Endothelial cell of umbilical vein (primary cell): Measurements from ENCODE around the gene LAP3. TPM values are rescaled to one million over a fixed set of nuclear protein-coding genes. Genes with fewer than 3 reads are reported as not detected.

Experiments
- BruUV-seq: library from RNA; stranded (reverse); fragments of 400-500 nt; replicated peaks from 2 replicates; lab custom pipeline; 2021; lab: Mats Ljungman, UMichigan
- CTCF ChIA-PET: fragments of 300-600, 350-600 bp; sonication (Branson Sonifier 250); formaldehyde crosslinking; loops from one replicate; lab custom pipeline; 2021; ENCODE audit warnings: antibody characterized with exemption, inconsistent platforms; lab: Charles Lee
- POLR2A ChIA-PET: fragments of 300-600, 350-600 bp; sonication (Branson Sonifier 250); formaldehyde crosslinking; loops from one replicate; lab custom pipeline; 2021; ENCODE audit warnings: antibody characterized with exemption, inconsistent platforms; lab: Charles Lee
- DNase-seq: peaks from one replicate; pipeline ENCODE4 v3.0.0-alpha.2; 2011; ENCODE audit warnings: low read depth, low spot score
- FAIRE-seq: peaks from 2 replicates; lab custom pipeline; 2011; peaks lifted over from hg19 to GRCh38; lab: Jason Lieb, UNC
- H2AFZ ChIP-seq: 2 replicates; pipeline ENCODE4 v1.6.0; 2012; ENCODE audit warnings: low read depth, low read length, control low read depth, inconsistent platforms
- H3K27ac ChIP-seq: 2 replicates; pipeline ENCODE4 v1.5.1; 2011; ENCODE audit warnings: low read depth, mild to moderate bottlenecking, control low read depth, low read length, moderate library complexity; ENCODE audit not compliant: insufficient read depth
- H3K27me3 ChIP-seq, 2 experiments: 2 replicates each; pipeline versions ENCODE4 v1.6.0 to v1.6.1; 2011; ENCODE audit warnings: low read length in 2 of 2, mixed read lengths in 1 of 2; ENCODE audit not compliant: control insufficient read depth in 2 of 2, insufficient read depth in 2 of 2
- H3K36me3 ChIP-seq, 2 experiments: 2 replicates in 1 of 2; 3 replicates in 1 of 2; pipeline ENCODE4 v1.5.1; 2011; ENCODE audit warnings: low read length in 2 of 2, mild to moderate bottlenecking in 1 of 2, moderate library complexity in 1 of 2; ENCODE audit not compliant: control insufficient read depth in 2 of 2, insufficient read depth in 2 of 2; ENCODE audit errors: extremely low read depth in 1 of 2
- H3K4me1 ChIP-seq: 3 replicates; pipeline ENCODE4 v1.5.1; 2011; ENCODE audit warnings: mild to moderate bottlenecking, low read length; ENCODE audit not compliant: control insufficient read depth, insufficient read depth; ENCODE audit errors: extremely low read depth
- H3K4me2 ChIP-seq: 2 replicates; pipeline ENCODE4 v1.6.1; 2011; ENCODE audit warnings: low read length, control low read depth, mixed read lengths; ENCODE audit not compliant: insufficient read depth
- H3K4me3 ChIP-seq, 3 experiments: fragments of 200-600 bp in 1 of 3; sonication (generic), shearing (Covaris generic) in 1 of 3; replicated peaks in 1 of 3; 2 replicates each; pipeline ENCODE4 v1.5.1; 2011 to 2016; ENCODE audit warnings: control low read depth in 3 of 3, low read length in 3 of 3, mild to moderate bottlenecking in 2 of 3, inconsistent platforms in 1 of 3, low read depth in 1 of 3, moderate library complexity in 1 of 3; ENCODE audit not compliant: insufficient read depth in 1 of 3
- H3K79me2 ChIP-seq: 2 replicates; pipeline ENCODE4 v1.6.0; 2012; ENCODE audit warnings: low read length, inconsistent platforms; ENCODE audit not compliant: control insufficient read depth, insufficient read depth
- H3K9ac ChIP-seq: replicated peaks from 2 replicates; pipeline ENCODE3; 2011; ENCODE audit warnings: low read length, control low read depth; ENCODE audit not compliant: insufficient read depth; ENCODE audit errors: extremely low read depth
- H3K9me1 ChIP-seq: replicated peaks from 3 replicates; pipeline ENCODE4 v1.6.0; 2011; ENCODE audit warnings: mild to moderate bottlenecking, low read length; ENCODE audit not compliant: control insufficient read depth, insufficient read depth; ENCODE audit errors: extremely low read depth
- H3K9me3 ChIP-seq: replicated peaks from 2 replicates; pipeline ENCODE4 v1.5.1; 2012; ENCODE audit warnings: low read length, inconsistent platforms; ENCODE audit not compliant: control insufficient read depth, insufficient read depth
- H4K20me1 ChIP-seq: replicated peaks from 2 replicates; pipeline ENCODE3; 2011; ENCODE audit warnings: mild to moderate bottlenecking, low read length; ENCODE audit not compliant: control insufficient read depth, insufficient read depth; ENCODE audit errors: extremely low read depth
- CTCF ChIP-seq, 2 donors: IDR thresholded peaks; 1 replicate in 1 of 2; 2 replicates in 1 of 2; pipeline ENCODE4 v1.5.1; 2011; ENCODE audit warnings: low read length in 2 of 2, mild to moderate bottlenecking in 2 of 2, moderate library complexity in 2 of 2, control low read depth in 1 of 2, inconsistent platforms in 1 of 2, low read depth in 1 of 2; ENCODE audit not compliant: insufficient read depth in 1 of 2; ENCODE audit errors: extremely low read depth in 1 of 2
- FOS ChIP-seq: IDR thresholded peaks from 2 replicates; pipeline ENCODE4 v1.6.1; 2011; ENCODE audit warnings: mild to moderate bottlenecking, low read length, moderate library complexity, borderline replicate concordance; ENCODE audit not compliant: insufficient read depth
- GATA2 ChIP-seq: IDR thresholded peaks from 2 replicates; pipeline ENCODE4 v1.7.0; 2011; ENCODE audit warnings: low read depth, mild to moderate bottlenecking, moderate library complexity, mixed read lengths, low read length; ENCODE audit not compliant: insufficient read length, insufficient read depth
- JUN ChIP-seq: IDR thresholded peaks from 2 replicates; pipeline ENCODE4 v1.6.1; 2011; ENCODE audit warnings: borderline replicate concordance, low read depth; ENCODE audit not compliant: insufficient read length, insufficient read depth
- POLR2AphosphoS5 ChIP-seq: IDR thresholded peaks from 2 replicates; pipeline ENCODE4 v1.6.1; 2012; ENCODE audit warnings: low read depth, mild to moderate bottlenecking, control low read depth, low read length, moderate library complexity; ENCODE audit not compliant: insufficient read depth
- dilution Hi-C: fragments of 300-500 bp; cut with MboI; formaldehyde crosslinking; loops from one replicate; pipeline ENCODE4 v1.15.0; 2019; ENCODE audit warnings: low sequenced_read_pairs; ENCODE audit not compliant: extremely low pct_ligation_motif_present
- intact Hi-C: fragments of 100-400 bp; cut with micrococcal nuclease; formaldehyde crosslinking; loops from one replicate; pipeline ENCODE4 v1.10.0; 2022
- polyA plus RNA-seq, 4 experiments: library from polyadenylated mRNA; depleted of rRNA in 3 of 4; stranded (reverse) in 3 of 4; unstranded in 1 of 4; fragments of >200 nt; gene quantifications; 2 replicates each; pipeline versions ENCODE4 v1.2.1 to v1.2.3, GENCODE V29; 2011 to 2012; ENCODE audit warnings: missing spikeins in 1 of 4
- total RNA-seq: library from RNA; stranded (reverse); gene quantifications from 2 replicates; pipeline ENCODE4 v1.2.3, GENCODE V29; 2021

The LAP3 gene
- total and polyA plus RNA-seq, 2 donors (not counting 3 experiments of a cell fraction or from before 2014, with no cell fraction given), result 82.4 to 94.8 TPM

GRCh38 chr4:17647176-17647806 lies 70.3 kb downstream of the LAP3 start:
- dilution Hi-C loops, result no loop called here
- POLR2A ChIA-PET, result no interaction called here
- no peaks in the 10 kb centered on the region for H3K27me3 ChIP-seq
- no peaks in the 10 kb centered on the region for H3K36me3 ChIP-seq
- intact Hi-C loops, result no loop called here
- no peaks in the 10 kb centered on the region for H4K20me1 ChIP-seq
- DNase-seq, result no peak
- no peak for FAIRE-seq
- H3K4me2 ChIP-seq, result no peak overlapping the region
- no peaks in the 10 kb centered on the region for H3K9me3 ChIP-seq
- H3K4me3 ChIP-seq, result no peak overlapping the region
- no peaks in the 10 kb centered on the region for H3K79me2 ChIP-seq
- no peak overlapping the region for H2AFZ ChIP-seq
- no peaks in the 10 kb centered on the region for H3K4me1 ChIP-seq
- CTCF ChIA-PET, result interaction anchor here (0.9 to 1.4 kb wide), 2 partner anchors 10 to 98 kb away, joined by 3 to 5 read pairs; no protein-coding TSS in a partner anchor
- BruUV-seq, result no TSS peak
- H3K9ac ChIP-seq, result no peak overlapping the region
- H3K9me1 ChIP-seq, result no peaks in the 10 kb centered on the region
- no peak overlapping the region for H3K27ac ChIP-seq
- TF ChIP-seq JUN, result no peak
- no peak for TF ChIP-seq GATA2

GRCh38 chr4:17647927-17648326 lies 70.9 kb downstream of the LAP3 start:
- FAIRE-seq, result no peak
- dilution Hi-C loops, result no loop called here
- TF ChIP-seq POLR2AphosphoS5 (no peak), FOS (no peak), CTCF (IDR thresholded peaks at IDR 0.05; ENCODE audit: extremely low read depth in 1 of 2, insufficient read depth in 1 of 2, low read depth in 1 of 2, low read length in 2 of 2) (peak in 1 of 2 donors; percentile 11)
- no TSS peak for BruUV-seq
- CTCF ChIA-PET, result interaction anchor here (0.9 to 1.4 kb wide), 2 partner anchors 9 to 99 kb away, joined by 3 to 5 read pairs; no protein-coding TSS in a partner anchor
- H3K4me1 ChIP-seq, result no peaks in the 10 kb centered on the region
- H3K4me3 ChIP-seq, result no peak overlapping the region
- no peak overlapping the region for H3K4me2 ChIP-seq
- POLR2A ChIA-PET, result no interaction called here
- H3K36me3 ChIP-seq, result no peaks in the 10 kb centered on the region
- H2AFZ ChIP-seq, result no peak overlapping the region
- no peaks in the 10 kb centered on the region for H3K9me3 ChIP-seq
- H3K9ac ChIP-seq, result no peak overlapping the region
- intact Hi-C loops, result no loop called here
- no peaks in the 10 kb centered on the region for H3K79me2 ChIP-seq
- no peak for DNase-seq
- H3K9me1 ChIP-seq, result no peaks in the 10 kb centered on the region
- H3K27me3 ChIP-seq, result no peaks in the 10 kb centered on the region
- H3K27ac ChIP-seq, result no peak overlapping the region
- no peaks in the 10 kb centered on the region for H4K20me1 ChIP-seq
